Peyer's patch (tissue), 4 donors: ENCODE data around the gene EP400. TPM values are rescaled to one million over a fixed set of nuclear protein-coding genes. Genes with fewer than 3 reads are reported as not detected.
"Not testable (repeated sequence)": the region's sequence is repeated elsewhere in the genome, so short reads cannot be mapped to it uniquely, and the experiment has no call there.

Experiments used
- DNase-seq, 3 donors: peaks; one replicate each; pipeline ENCODE4 v3.0.0-alpha.2; 2017 to 2019
- H3K27ac ChIP-seq, 4 donors: fragments of 200-600 bp; sonication (generic); one replicate each; pipeline ENCODE4 v1.5.1; 2016 to 2019
- H3K27me3 ChIP-seq, 2 donors: fragments of 200-600 bp; sonication (generic); one replicate each; pipeline ENCODE4 v1.5.1; 2019
- H3K36me3 ChIP-seq, 3 donors: fragments of 200-600 bp; sonication (generic); one replicate each; pipeline ENCODE4 v1.5.1; 2016 to 2019
- H3K4me1 ChIP-seq, 4 donors: fragments of 200-600 bp; sonication (generic); one replicate each; pipeline ENCODE4 v1.5.1; 2016 to 2019
- H3K4me3 ChIP-seq, 4 donors: fragments of 200-600 bp; sonication (generic); 1 replicate in 3 of 4; 2 replicates in 1 of 4; pipeline ENCODE4 v1.5.1; 2016 to 2019; ENCODE audit warnings: mild to moderate bottlenecking in 1 of 4
- H3K9me3 ChIP-seq, 4 donors: fragments of 200-600 bp; sonication (generic); one replicate each; pipeline ENCODE4 v1.5.1; 2016 to 2019; ENCODE audit warnings: mild to moderate bottlenecking in 1 of 4
- CTCF ChIP-seq, 6 experiments: fragments of 450-650 bp in 4 of 6; fragments of 200-600 bp in 2 of 6; sonication (generic) in 1 of 6; IDR thresholded peaks; one replicate each; pipeline ENCODE4 v1.5.1; 2017 to 2019; ENCODE audit warnings: antibody characterized with exemption in 6 of 6, mild to moderate bottlenecking in 3 of 6, moderate library complexity in 1 of 6
- POLR2A ChIP-seq, 2 donors: fragments of 450-650 bp; IDR thresholded peaks; one replicate each; pipeline ENCODE4 v1.5.1; 2017; ENCODE audit warnings: antibody characterized with exemption in 2 of 2, mild to moderate bottlenecking in 2 of 2, moderate library complexity in 2 of 2
- total RNA-seq, 4 donors: library from RNA; depleted of rRNA; stranded (reverse); fragments of >200 nt; gene quantifications; one replicate each; pipeline ENCODE4 v1.1.0, GENCODE V29; 2016

Gene EP400
- total RNA-seq, 4 donors from 2014 or later: 22.1 to 60.2 (median 49.2) TPM

GRCh38 chr12:131959641-131960589 lies 10.2 kb downstream of the EP400 start:
- Histone ChIP-seq H3K4me3 (no peak overlapping the region), H3K27ac (no peak overlapping the region), H3K27me3 (no peaks in the 10 kb centered on the region), H3K36me3 (peaks cover 0 to 11% (median 0%) of the 10 kb centered on the region in 3 donors), H3K4me1 (peaks cover 0 to 28% (median 0%) of the 10 kb centered on the region in 4 donors), H3K9me3 (no peaks in the 10 kb centered on the region)
- DNase-seq: no peak
- TF ChIP-seq POLR2A (IDR thresholded peaks at IDR 0.05) (no peak), CTCF (IDR thresholded peaks at IDR 0.05) (no peak)

GRCh38 chr12:131960590-131961325 lies 11.0 kb downstream of the EP400 start:
- H3K4me3 ChIP-seq, H3K9me3 ChIP-seq, H3K27ac ChIP-seq, H3K27me3 ChIP-seq, DNase-seq: not testable (repeated sequence)
- peaks cover 0 to 28% (median 0%) of the 10 kb centered on the region in 4 donors for H3K4me1 ChIP-seq
- peaks cover 0 to 11% (median 0%) of the 10 kb centered on the region in 3 donors for H3K36me3 ChIP-seq

- H3K27ac ChIP-seq, DNase-seq, H3K9me3 ChIP-seq, H3K4me3 ChIP-seq, H3K27me3 ChIP-seq: not testable (repeated sequence)
- Histone ChIP-seq H3K36me3 (peaks cover 0 to 11% (median 0%) of the 10 kb centered on the region in 3 donors), H3K4me1 (peaks cover 0 to 23% (median 0%) of the 10 kb centered on the region in 4 donors)
These were observed 11.6 kb downstream of the EP400 start for GRCh38 chr12:131961328-131961727.

- no peaks in the 10 kb centered on the region for H3K9me3 ChIP-seq
- no peak for TF ChIP-seq POLR2A (IDR thresholded peaks at IDR 0.05)
- no peak for TF ChIP-seq CTCF (IDR thresholded peaks at IDR 0.05)
- H3K27me3 ChIP-seq: no peaks in the 10 kb centered on the region
- H3K4me1 ChIP-seq: peaks cover 0 to 16% (median 0%) of the 10 kb centered on the region in 4 donors
- no peak overlapping the region for H3K27ac ChIP-seq
- DNase-seq: no peak
- H3K4me3 ChIP-seq: no peak overlapping the region
- H3K36me3 ChIP-seq: peaks cover 0 to 11% (median 0%) of the 10 kb centered on the region in 3 donors
These were observed 12.3 kb downstream of the EP400 start for GRCh38 chr12:131962069-131962468.

GRCh38 chr12:131963381-131963780 lies 13.6 kb downstream of the EP400 start:
- H3K4me3 ChIP-seq: no peak overlapping the region
- TF ChIP-seq CTCF (IDR thresholded peaks at IDR 0.05): no peak
- no peak for TF ChIP-seq POLR2A (IDR thresholded peaks at IDR 0.05)
- no peaks in the 10 kb centered on the region for H3K9me3 ChIP-seq
- no peak overlapping the region for H3K27ac ChIP-seq
- peaks cover 0 to 11% (median 0%) of the 10 kb centered on the region in 3 donors for H3K36me3 ChIP-seq
- H3K27me3 ChIP-seq: no peaks in the 10 kb centered on the region
- no peak for DNase-seq
- H3K4me1 ChIP-seq: peaks cover 0 to 9% (median 0%) of the 10 kb centered on the region in 4 donors

- H3K4me1 ChIP-seq: no peaks in the 10 kb centered on the region
- TF ChIP-seq POLR2A (IDR thresholded peaks at IDR 0.05) (no peak), CTCF (IDR thresholded peaks at IDR 0.05) (no peak)
- no peak overlapping the region for H3K27ac ChIP-seq
- peaks cover 0 to 11% (median 0%) of the 10 kb centered on the region in 3 donors for H3K36me3 ChIP-seq
- no peak overlapping the region for H3K4me3 ChIP-seq
- no peak for DNase-seq
- H3K27me3 ChIP-seq: no peaks in the 10 kb centered on the region
- no peaks in the 10 kb centered on the region for H3K9me3 ChIP-seq
These were observed 15.3 kb downstream of the EP400 start for GRCh38 chr12:131965073-131965472.
